Renal cortex interstitium (tissue), 11 donors: ENCODE results near the gene SYNGR4. TPM values are rescaled to one million over a fixed set of nuclear protein-coding genes. Genes with fewer than 3 reads are reported as not detected.
A peak's percentile ranks its signal among the peaks of the same experiment; 100 is the strongest.

Experiments
- DNase-seq, 11 donors: peaks; one replicate each; pipeline ENCODE4 v3.0.0-alpha.2; 2013; ENCODE audit warnings: low read depth in 9 of 11, low spot score in 4 of 11; ENCODE audit errors: extremely low read depth in 1 of 11
- polyA plus RNA-seq, 3 donors: library from polyadenylated mRNA; unstranded; fragments of 120-200 nt; gene quantifications; one replicate each; pipeline ENCODE4 v1.2.1, GENCODE V29; 2013; ENCODE audit not compliant: insufficient read length in 3 of 3

The SYNGR4 gene
- polyA plus RNA-seq, 3 donors: 0.37 to 0.70 (median 0.41) TPM

- DNase-seq: peak in 4 of 11 donors; percentile 75 to 82 (median 78)
Observed at GRCh38 chr19:48333467-48334384, 30.4 kb upstream of the SYNGR4 start.

GRCh38 chr19:48338253-48338755 is 25.9 kb upstream of the SYNGR4 start:
- no peak for DNase-seq

GRCh38 chr19:48338802-48339503 is 25.2 kb upstream of the SYNGR4 start:
- no peak for DNase-seq

DNA sequence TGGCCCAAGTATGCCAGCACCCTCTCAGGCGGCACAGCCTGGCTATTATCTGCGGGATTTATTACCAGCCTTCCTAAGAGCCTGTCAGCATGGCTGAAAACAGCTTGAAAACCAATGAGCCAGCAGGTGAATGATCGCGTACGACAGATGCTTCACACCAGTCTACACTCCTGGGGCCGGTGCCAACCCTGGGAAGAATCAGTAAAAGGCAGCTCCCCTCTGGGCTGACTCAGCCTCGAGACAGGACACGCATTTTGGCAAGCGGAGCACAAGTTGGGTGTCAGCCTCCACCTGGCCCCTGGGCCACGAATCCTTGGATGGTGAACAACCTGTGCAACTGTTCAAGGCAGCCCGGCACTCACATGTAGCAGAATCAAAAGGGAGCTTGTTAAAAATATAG is 23.2 kb upstream of the SYNGR4 start:
- no peak for DNase-seq

GRCh38 chr19:48341515-48342413 is 22.4 kb upstream of the SYNGR4 start:
- no peak for DNase-seq

- DNase-seq: no peak
Observed at GRCh38 chr19:48342414-48342738, 21.8 kb upstream of the SYNGR4 start.

DNA sequence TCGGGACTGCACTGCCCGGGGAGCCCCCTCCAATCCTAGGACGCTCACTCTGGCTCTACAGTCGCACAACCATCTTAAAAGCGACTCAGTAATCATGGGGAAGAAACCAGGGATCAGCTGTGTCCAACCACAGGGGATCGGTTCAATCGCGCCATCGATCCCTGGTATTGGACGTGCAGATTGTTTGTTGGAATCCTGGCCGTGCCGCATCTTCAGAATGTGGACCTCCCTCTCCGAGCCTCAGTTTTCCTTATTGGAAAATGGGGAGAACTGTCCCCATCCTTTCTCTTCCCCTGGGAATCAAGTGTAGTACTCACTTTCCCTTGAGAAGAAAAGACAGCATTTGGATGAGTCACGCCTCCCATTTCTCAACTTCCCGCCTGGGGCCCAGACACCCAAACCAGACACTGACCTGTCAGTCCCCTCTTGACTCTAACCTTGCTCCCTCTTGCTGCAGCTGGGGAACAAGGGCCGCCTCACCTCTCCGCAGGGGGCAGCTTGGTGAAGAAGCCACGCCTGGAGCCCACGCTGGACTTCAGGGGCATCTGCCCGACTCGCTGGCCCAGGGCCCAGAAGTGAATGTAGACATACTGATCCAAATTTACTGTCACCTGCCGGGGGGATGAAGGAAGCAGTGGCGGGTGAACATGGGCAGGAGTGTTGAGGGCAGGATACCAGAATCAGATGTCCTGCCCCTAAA is 21.2 kb upstream of the SYNGR4 start:
- DNase-seq: no peak

- DNase-seq: no peak
Observed at GRCh38 chr19:48344892-48345291, 19.3 kb upstream of the SYNGR4 start.

DNA sequence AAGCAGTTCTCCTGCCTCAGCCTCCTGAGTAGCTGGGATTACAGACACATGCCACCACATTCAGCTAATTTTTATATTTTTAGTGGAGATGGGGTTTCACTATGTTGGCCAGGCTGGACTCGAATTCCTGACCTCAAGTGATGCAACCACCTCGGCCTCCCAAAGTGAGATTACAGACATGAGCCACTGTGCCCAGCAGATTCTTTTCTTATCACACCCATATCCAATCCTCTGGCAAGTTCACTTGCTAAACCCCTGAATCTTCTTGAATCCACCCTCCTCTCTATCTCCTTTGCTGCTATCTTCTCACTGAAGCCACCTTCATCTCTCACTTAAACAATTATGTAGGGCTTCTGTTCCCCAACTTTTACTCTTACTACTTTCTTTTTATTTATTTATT is 18.0 kb upstream of the SYNGR4 start:
- DNase-seq: no peak

- DNase-seq: no peak
Observed at GRCh38 chr19:48348045-48348444, 16.1 kb upstream of the SYNGR4 start.

DNA sequence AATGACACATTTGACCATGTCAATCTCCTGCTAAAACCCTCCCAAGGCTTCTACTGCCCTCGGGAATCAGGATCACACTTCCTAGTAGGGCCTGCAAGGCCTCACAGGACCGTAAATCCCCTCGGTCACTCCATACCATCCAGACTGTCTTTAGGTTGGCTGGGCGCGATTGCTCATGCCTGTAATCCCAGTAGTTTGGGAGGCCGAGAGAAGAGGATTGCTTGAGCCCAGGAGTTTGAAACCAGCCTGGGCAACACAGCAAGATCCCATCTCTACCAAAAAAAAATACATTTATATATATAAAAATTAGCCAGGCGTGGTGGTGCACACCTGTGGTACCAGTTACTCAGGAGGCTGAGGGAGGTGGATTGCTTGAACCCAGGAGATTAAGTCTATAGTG is 15.4 kb upstream of the SYNGR4 start:
- DNase-seq: no peak

DNA sequence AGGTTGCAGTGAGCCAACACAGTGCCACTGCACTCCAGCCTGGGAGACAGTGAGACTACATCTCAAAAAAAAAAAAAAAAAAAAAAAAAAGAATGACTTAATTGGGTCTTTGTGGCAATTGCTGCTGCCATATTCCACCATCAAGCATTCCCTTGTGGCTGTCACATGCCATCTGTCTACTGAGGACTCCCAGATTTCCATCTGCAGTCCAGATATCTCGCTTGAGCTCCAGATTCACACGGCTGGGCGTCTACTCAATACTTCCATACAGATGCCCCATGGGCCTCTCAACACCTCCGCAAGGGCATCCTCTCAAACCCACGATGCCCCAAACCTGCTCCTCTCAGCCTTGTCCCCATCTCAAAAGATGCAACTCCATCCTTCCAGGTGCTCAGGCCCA is 13.3 kb upstream of the SYNGR4 start:
- no peak for DNase-seq

DNA sequence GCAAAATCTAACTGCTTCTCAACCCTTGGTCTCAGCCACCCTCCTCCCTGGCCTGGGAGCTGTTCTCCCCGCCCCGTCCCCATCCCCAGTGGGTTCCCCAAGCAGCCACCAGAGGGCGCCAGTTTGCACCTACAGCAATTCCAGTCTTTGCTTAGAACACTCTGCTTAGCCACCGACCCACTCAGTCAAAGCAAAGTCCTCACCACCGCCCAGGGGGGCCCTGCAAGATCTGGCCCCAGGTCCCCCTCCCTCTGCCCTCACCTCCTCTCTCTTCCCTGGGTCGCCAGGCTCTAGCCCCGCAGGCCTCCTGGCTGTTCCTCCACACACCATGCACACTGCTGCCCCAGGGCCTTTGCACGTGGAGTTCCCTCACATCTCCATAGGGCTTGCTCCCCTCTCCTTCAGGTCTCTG is 12.8 kb upstream of the SYNGR4 start:
- peak in 2 of 11 donors; percentile 53 to 61 for DNase-seq

- DNase-seq: no peak
Observed at GRCh38 chr19:48353677-48354076, 10.5 kb upstream of the SYNGR4 start.

- no peak for DNase-seq
Observed at GRCh38 chr19:48354332-48354992, 9.7 kb upstream of the SYNGR4 start.

DNA sequence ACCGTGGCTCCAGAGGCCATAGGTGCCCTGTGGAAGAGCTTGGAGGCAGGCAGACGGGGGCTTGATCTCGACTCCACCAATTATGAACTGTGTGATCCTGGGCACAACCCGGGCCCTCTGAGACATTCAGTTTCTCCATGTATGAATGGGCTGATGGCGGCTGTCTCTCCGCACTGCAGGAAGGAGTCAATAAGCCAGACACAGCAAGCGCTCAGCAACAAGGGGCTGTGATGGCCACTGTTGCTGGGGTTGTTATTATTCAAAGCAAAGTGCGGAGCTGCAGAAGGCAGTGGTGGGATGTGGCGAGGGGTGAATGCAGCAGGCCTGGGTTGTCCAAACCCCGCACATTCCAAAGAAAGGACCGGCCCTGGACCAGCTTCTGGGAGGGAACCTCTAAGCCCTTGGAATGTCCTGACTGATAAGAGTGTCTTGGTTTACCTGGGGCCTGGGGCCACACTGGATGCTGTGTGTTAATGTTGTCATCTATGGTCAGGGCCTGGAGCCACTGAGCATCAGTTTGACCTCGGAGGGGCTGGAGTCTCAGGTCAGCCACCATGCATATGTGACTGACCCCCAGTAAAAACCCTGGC is 8.7 kb upstream of the SYNGR4 start:
- no peak for DNase-seq

DNA sequence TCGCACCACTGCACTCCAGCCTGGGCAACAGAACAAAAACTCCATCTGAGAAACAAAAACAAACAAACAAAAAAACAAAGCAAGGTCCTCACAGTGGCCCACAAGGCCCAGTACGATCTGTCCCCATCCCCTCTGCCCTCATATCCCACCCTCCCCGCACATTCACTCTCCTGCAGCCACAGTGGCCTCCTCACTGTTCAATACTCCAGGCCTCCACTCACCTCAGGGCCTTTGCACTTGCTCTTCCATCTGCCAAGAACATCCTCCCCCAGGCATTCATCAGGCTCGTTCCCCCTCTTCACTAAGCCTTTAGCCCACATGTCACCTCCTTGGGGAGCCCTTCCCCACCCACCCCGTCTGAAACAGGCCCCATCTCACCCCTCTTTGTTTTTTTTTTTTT is 5.0 kb upstream of the SYNGR4 start:
- DNase-seq: no peak

DNA sequence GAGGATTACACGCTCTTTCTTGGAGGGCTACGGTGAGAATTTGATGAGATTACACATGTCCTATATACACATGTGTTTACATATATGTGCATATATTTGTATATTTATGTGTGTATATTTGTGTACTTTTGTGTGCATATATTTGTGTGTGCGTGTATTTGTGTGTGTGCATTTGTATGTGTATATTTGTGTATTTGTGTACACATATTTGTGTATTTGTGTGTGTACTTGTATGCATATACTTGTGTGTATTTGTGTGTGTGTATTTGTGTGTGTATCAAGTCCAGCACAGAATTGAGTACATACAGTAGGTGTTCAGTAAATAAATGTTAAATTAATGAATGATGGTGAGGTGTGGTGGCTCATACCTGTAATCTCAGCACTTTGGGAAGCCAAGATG is 2.3 kb upstream of the SYNGR4 start:
- DNase-seq: no peak
